Cardiac muscle cell (in vitro differentiated cells and primary cell): ENCODE data around the gene MYO3B. TPM values are rescaled to one million over a fixed set of nuclear protein-coding genes. Genes with fewer than 3 reads are reported as not detected.

Experiments used
- DNase-seq, 2 donors: peaks; one replicate each; pipeline versions ENCODE4 v3.0.0 to v3.0.0-alpha.2; 2010 to 2017; ENCODE audit warnings: low read depth in 1 of 2, low spot score in 1 of 2
- H3K27ac ChIP-seq: fragments of 200-600 bp; sonication (generic); 2 replicates; pipeline ENCODE4 v1.5.1; 2016
- H3K27me3 ChIP-seq: fragments of 200-600 bp; sonication (generic); 2 replicates; pipeline ENCODE4 v1.6.0; 2016; ENCODE audit warnings: control low read depth
- H3K36me3 ChIP-seq: fragments of 200-600 bp; sonication (generic); 2 replicates; pipeline ENCODE4 v1.5.1; 2016; ENCODE audit warnings: control low read depth
- H3K4me1 ChIP-seq: fragments of 200-600 bp; sonication (generic); 2 replicates; pipeline ENCODE4 v1.8.1; 2017; ENCODE audit warnings: low read depth, mild to moderate bottlenecking, mixed run types
- H3K4me3 ChIP-seq: fragments of 200-600 bp; sonication (generic); 2 replicates; pipeline ENCODE4 v1.5.1; 2016; ENCODE audit warnings: mild to moderate bottlenecking
- H3K9me3 ChIP-seq: fragments of 200-600 bp; sonication (generic); 2 replicates; pipeline ENCODE4 v1.5.1; 2017; ENCODE audit warnings: low read depth, mild to moderate bottlenecking, control low read depth
- CTCF ChIP-seq: IDR thresholded peaks from 2 replicates; pipeline ENCODE4 v1.5.1; 2012; ENCODE audit warnings: low read depth, mild to moderate bottlenecking, low read length
- polyA plus RNA-seq: library from polyadenylated mRNA; unstranded; fragments of >200 nt; fragmentation: Nextera tagmentation; extraction: Ambion mirVana; gene quantifications from 2 replicates; pipeline ENCODE4 v1.2.1, GENCODE V29; 2016
- total RNA-seq: library from RNA; depleted of rRNA; stranded (reverse); fragments of >200 nt; gene quantifications from 2 replicates; pipeline ENCODE4 v1.2.3, GENCODE V29; 2016

The MYO3B gene
- total and polyA plus RNA-seq, 2 experiments from 2014 or later: not detected

- H3K27ac ChIP-seq: no peak overlapping the region
- peaks cover 8% of the 10 kb centered on the region for H3K4me1 ChIP-seq
- no peaks in the 10 kb centered on the region for H3K27me3 ChIP-seq
Observed at GRCh38 chr2:170394641-170395387, 216.9 kb downstream of the MYO3B start.

GRCh38 chr2:170396799-170397459, 219.0 kb downstream of the MYO3B start:
- TF ChIP-seq CTCF: peak; percentile 25
- Histone ChIP-seq H3K4me3 (no peak overlapping the region), H3K27me3 (no peaks in the 10 kb centered on the region), H3K27ac (no peak overlapping the region), H3K36me3 (no peaks in the 10 kb centered on the region), H3K9me3 (no peaks in the 10 kb centered on the region), H3K4me1 (peaks cover 8% of the 10 kb centered on the region)
- DNase-seq: peak in 1 of 2 donors; percentile 19

More at GRCh38 chr2:170394641-170395387, 216.9 kb downstream of the MYO3B start:
- H3K36me3 ChIP-seq: no peaks in the 10 kb centered on the region
- H3K4me3 ChIP-seq: no peak overlapping the region
- DNase-seq: peak; percentile 4 to 6
- peak; percentile 10 for TF ChIP-seq CTCF
- no peaks in the 10 kb centered on the region for H3K9me3 ChIP-seq

DNA sequence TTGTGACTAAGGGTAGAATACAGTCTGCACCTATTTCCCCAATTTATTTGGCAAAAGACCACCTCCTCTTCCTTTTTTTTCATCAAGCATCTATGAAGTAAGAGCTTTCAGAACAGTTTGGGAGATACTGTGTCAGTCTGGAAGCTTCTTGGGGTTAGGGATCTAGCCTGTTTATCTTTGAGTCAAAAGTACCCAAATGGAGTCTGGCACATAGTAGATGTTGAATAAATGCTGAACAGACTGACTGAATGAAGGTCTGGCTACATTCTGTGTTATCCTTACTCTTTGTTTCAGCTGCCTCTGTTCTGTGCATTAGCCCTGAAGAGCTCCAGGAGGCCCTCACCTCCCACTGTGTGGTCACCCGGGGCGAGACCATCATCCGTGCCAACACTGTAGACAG, 223.2 kb downstream of the MYO3B start:
- no peak for DNase-seq

DNA sequence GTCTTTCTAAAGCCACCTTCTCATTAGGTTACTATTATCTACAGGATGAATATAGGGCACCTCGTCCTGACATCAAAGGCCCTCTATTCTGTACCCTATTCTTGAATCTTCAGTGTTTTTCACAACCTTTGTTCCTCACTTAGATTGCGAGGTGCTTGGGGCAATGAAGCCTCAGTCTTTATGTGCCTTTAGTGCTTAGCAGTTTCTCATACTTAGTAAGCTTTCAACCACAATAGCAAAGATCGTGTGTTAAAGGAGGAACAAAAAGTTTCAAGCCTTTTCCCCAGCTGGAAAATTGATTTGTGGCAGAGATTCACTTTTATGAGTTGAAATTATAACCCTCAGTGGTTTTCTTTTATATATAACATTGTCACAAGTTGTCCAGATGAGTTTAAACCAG, 226.9 kb downstream of the MYO3B start:
- no peak for TF ChIP-seq CTCF
- H3K9me3 ChIP-seq: no peaks in the 10 kb centered on the region
- H3K27me3 ChIP-seq: peaks cover 3% of the 10 kb centered on the region

More for the DNA sequence above, 223.2 kb downstream of the MYO3B start:
- TF ChIP-seq CTCF: no peak
- Histone ChIP-seq H3K4me3 (no peak overlapping the region), H3K27me3 (no peaks in the 10 kb centered on the region), H3K27ac (no peak overlapping the region), H3K4me1 (no peaks in the 10 kb centered on the region), H3K9me3 (no peaks in the 10 kb centered on the region), H3K36me3 (no peaks in the 10 kb centered on the region)

GRCh38 chr2:170405326-170405725, 227.4 kb downstream of the MYO3B start:
- TF ChIP-seq CTCF: no peak
- Histone ChIP-seq H3K27me3 (peaks cover 3% of the 10 kb centered on the region), H3K36me3 (no peaks in the 10 kb centered on the region), H3K4me3 (no peak overlapping the region), H3K27ac (no peak overlapping the region), H3K9me3 (no peaks in the 10 kb centered on the region), H3K4me1 (no peaks in the 10 kb centered on the region)
- DNase-seq: no peak

More for the DNA sequence above, 226.9 kb downstream of the MYO3B start:
- DNase-seq: no peak
- H3K27ac ChIP-seq: no peak overlapping the region
- H3K36me3 ChIP-seq: no peaks in the 10 kb centered on the region
- H3K4me1 ChIP-seq: no peaks in the 10 kb centered on the region
- no peak overlapping the region for H3K4me3 ChIP-seq
